ENCODE measurements around the gene KIAA2012.

The KIAA2012 gene

GRCh38 chr2:202072737-202073401 is at the start of gene KIAA2012:
Gene KIAA2012 (plus strand): TSS chr2:202073255. CDS start chr2:202073628, 373 bp downstream.
- no peak for DNase-seq

GRCh38 chr2:202023904-202024266 is 49.2 kb upstream of the KIAA2012 start:
- DNase-seq = no peak

DNA sequence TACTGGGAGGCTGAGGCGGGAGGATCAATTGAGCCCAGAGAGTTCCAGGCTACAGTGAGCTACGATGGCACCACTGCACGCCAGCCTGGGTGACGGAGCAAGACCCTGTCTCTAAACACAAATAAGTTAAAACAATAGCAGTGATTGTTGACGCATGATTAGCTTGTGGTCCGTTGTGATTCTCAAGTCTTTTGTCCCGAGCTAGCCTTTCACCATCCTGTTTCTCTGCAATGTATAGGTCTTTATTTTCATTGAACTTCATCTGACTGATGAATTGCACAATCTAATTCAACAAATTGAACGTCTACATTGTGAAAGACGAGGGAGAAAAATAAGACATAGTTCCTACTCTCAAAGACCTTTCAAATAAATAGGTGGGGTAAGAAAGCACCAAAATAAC is 48.2 kb upstream of the KIAA2012 start:
- no peak for DNase-seq

GRCh38 chr2:202025816-202026215 is 47.2 kb upstream of the KIAA2012 start:
- no peak for DNase-seq

- no peak for DNase-seq
Observed at GRCh38 chr2:202026507-202026906, 46.5 kb upstream of the KIAA2012 start.

DNA sequence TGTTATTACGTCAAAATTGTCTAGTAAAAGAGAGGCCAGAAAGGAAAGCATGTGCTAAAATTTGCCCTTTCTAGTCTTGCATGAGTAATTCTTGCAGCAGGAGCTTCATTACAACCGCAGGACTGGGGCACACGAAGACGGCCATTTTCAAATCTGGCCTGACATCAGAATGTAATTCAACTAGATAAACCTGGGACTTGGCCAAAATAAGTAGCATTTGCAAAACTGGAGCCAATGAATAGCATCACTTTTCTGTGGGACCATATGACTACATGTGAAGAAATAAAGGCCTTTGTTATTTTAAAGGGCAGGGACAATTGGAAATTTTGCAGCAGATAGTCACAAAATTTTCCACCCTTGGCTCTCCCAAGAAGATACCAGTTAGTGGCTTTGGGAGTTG is 42.4 kb upstream of the KIAA2012 start:
- no peak for DNase-seq

- DNase-seq = no peak
Observed at GRCh38 chr2:202031246-202031951, 41.7 kb upstream of the KIAA2012 start.

DNA sequence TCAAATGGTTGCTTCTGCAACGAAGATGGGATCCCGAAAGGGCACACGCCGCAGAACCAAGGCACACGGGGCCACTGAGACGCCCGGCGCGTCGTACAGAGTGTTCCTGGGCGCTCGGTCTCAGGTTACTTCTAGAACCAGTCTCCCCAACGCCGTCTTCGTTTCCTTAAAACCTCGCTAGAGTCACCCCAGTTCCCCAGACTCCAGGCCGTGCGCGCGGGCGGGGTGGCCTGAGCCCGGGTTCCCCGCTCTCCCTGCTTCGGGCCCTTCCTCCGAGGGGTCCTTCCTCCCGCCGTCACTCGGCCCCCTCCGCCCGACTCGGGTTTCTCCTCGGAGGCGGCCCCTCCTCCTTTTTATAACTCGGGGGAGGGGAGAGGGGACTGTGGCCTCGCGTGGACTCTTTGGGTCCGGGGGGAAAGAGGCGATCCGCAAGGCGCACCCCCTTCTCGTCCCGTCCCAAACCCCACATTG is 40.2 kb upstream of the KIAA2012 start:
- peak; percentile 35 to 37 for DNase-seq

GRCh38 chr2:202033317-202034248 is 39.5 kb upstream of the KIAA2012 start, which contains the start of gene FZD7:
Gene FZD7 (plus strand): TSS chr2:202033855. CDS start chr2:202034648, 793 bp downstream.
- peak; percentile 79 to 87 for DNase-seq

- DNase-seq = peak; percentile 23 to 35
Observed at GRCh38 chr2:202034249-202035088, 38.6 kb upstream of the KIAA2012 start.

DNA sequence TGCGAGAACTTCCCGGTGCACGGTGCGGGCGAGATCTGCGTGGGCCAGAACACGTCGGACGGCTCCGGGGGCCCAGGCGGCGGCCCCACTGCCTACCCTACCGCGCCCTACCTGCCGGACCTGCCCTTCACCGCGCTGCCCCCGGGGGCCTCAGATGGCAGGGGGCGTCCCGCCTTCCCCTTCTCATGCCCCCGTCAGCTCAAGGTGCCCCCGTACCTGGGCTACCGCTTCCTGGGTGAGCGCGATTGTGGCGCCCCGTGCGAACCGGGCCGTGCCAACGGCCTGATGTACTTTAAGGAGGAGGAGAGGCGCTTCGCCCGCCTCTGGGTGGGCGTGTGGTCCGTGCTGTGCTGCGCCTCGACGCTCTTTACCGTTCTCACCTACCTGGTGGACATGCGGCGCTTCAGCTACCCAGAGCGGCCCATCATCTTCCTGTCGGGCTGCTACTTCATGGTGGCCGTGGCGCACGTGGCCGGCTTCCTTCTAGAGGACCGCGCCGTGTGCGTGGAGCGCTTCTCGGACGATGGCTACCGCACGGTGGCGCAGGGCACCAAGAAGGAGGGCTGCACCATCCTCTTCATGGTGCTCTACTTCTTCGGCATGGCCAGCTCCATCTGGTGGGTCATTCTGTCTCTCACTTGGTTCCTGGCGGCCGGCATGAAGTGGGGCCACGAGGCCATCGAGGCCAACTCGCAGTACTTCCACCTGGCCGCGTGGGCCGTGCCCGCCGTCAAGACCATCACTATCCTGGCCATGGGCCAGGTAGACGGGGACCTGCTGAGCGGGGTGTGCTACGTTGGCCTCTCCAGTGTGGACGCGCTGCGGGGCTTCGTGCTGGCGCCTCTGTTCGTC is 37.7 kb upstream of the KIAA2012 start:
- peak in 1 of 2 donors; percentile 57 for DNase-seq

GRCh38 chr2:202035941-202036372 is 37.1 kb upstream of the KIAA2012 start:
- DNase-seq = no peak

- DNase-seq = no peak
Observed at GRCh38 chr2:202036601-202037037, 36.4 kb upstream of the KIAA2012 start.

- no peak for DNase-seq
Observed at GRCh38 chr2:202037086-202037485, 36.0 kb upstream of the KIAA2012 start.

- no peak for DNase-seq
Observed at GRCh38 chr2:202038471-202039277, 34.4 kb upstream of the KIAA2012 start.

DNA sequence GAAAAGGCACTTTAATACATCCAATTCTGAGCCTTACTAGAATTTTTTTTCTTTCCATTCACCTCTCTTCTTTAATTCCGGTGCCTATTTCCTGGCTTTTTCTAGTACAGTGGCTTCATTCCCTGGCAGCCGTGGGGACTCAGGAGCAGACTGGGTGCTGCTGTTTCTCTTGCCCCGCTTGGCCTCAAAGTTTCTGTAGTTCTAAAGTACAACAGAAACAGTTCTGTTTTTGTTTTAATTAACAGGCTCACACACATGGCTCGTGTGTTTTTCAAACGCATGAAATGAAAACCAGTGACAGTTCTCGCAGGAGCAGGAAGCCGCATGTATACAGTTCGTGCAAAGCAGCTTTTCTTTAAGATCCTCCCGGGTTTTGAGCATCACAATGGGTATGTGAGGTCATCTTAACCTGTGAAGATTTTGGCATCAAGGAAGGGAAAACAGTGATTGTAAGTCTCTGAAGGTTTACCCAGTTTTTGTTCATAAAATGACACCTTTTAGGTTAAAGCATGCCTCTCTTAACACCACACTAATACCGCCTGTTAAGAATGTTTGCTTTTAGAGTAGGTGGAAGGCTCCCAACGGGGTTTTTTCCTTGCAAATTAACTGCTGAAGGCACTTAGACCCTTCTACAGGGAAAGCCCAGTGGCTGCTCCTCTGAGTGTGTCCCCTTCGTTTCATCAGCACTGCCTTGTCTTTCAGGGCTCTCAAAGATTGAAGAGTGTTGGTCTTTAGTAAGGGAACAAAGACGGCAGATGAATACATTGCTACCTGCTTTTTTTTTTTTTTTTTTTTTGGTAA is 33.6 kb upstream of the KIAA2012 start:
- no peak for DNase-seq

DNA sequence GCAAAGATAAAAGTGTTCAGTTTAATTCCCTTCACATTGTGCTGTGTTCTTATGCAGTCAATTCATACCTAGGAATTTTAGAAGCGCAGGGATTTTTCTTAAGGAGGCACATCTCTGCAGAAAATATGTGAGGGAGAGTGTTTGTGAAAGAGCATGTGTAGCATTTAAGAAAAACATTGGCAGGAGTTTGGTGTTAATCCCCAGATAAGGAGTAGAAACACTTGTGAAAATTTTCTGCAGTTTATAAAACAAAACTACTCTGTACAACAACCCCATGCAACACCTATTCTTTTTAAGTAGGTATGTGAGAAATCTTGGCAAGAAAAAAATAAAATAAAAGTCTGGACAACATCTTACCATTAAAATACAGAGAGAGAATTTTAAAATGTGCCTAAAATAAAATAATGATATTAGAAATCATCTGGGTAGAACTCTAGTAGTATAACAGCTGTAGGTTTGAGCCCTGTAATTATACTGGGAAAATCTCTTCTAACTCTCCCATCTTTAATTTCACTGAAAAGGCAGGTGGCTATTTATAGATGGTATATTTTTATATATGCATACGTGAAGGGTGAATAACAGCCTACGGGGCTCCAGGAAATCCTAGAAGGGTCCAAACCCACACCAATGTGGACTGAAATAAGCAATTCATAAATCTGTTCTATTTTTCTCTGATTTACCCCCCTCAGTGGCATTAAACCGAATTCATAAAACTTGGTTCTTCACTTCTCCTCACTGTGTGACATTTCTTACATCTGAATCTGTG is 32.8 kb upstream of the KIAA2012 start:
- DNase-seq = no peak

- no peak for DNase-seq
Observed at GRCh38 chr2:202042444-202042843, 30.6 kb upstream of the KIAA2012 start.

GRCh38 chr2:202043475-202043874 is 29.6 kb upstream of the KIAA2012 start:
- peak; percentile 42 to 83 for DNase-seq

All from inflammatory macrophage treated with lipopolysaccharide for 1 hour (primary cell).